GM18499 (cell line): ENCODE measurements around the gene PIEZO1.

Experiments
- ATAC-seq: cut with Tn5 transposase; IDR thresholded peaks from one replicate; pipeline ENCODE4 v1.9.1; 2021; ENCODE audit warnings: moderate number of reproducible peaks; ENCODE audit not compliant: insufficient read depth, unreplicated experiment

The PIEZO1 gene

GRCh38 chr16:88769617-88770460 is 15.2 kb downstream of the PIEZO1 start:
- no peak for ATAC-seq

- ATAC-seq: no peak
Measured at GRCh38 chr16:88768071-88768783, 16.8 kb downstream of the PIEZO1 start.

GRCh38 chr16:88767546-88768070 is 17.4 kb downstream of the PIEZO1 start:
- ATAC-seq: no peak

DNA sequence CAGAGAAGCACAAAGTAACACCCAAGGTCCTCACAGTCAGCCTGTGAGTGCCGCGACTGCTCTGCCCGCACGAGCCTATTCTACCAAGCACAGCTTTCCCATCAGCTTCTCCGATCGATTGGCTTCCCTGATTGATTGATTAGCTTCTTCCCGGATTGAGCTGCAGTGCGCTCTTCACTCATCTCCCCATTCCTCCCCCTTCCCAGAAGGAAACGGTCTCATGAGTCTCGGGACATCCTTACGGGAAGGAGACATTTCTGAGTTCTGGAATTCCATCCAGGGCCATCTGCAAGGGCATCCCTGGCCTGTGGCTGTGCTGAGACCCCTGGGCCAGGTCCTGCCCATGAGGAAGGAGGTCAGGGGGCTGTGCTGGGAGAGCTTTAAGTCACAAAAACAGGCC is 18.0 kb downstream of the PIEZO1 start:
- ATAC-seq: no peak

DNA sequence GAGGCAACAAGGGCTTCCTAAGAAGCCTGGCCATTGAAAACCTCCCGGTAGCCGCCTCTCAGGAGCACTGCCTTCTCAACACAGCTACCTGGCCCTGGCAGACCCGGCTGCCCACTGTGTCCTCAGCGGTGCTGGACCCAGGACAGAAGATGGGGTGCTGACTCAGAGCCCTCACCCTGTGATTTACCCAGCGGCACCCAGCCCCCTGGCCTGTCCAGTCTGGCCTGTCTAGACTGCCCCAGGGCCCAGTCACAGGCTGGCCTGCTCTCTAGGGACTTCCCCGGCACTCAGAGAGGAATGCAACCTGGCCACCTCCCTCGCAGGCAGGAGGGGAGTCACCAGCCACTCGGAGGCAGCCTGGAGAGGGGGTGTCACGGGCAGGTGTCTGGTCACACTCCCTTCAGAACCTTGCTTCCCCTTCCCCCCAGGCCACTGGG is 20.1 kb downstream of the PIEZO1 start:
- ATAC-seq: no peak

- no peak for ATAC-seq
Measured at GRCh38 chr16:88764080-88764479, 20.9 kb downstream of the PIEZO1 start.

- no peak for ATAC-seq
Measured at GRCh38 chr16:88763502-88764053, 21.4 kb downstream of the PIEZO1 start.

GRCh38 chr16:88762941-88763340 is 22.1 kb downstream of the PIEZO1 start:
- no peak for ATAC-seq

- no peak for ATAC-seq
Measured at GRCh38 chr16:88762258-88762870, 22.7 kb downstream of the PIEZO1 start.

DNA sequence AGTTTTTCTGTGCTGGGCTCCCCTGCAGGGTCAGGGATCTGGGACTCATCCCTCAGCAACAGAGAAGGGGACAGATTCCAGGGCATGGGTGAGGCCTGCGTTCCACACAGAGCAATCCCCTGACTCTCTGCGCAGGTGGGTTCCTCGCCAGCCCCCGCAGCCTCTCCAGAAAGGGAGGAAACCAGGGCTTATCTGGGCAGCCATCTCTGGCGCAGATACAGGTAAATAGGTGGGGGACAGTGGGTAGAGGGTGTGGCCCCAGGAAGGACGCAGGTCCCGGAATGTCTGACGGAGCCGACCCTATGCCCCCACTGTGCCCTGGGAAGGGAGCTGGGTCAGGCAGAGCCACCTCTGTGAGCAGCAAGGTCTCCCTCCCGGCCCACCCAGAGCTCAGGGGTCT is 23.2 kb downstream of the PIEZO1 start:
- no peak for ATAC-seq

DNA sequence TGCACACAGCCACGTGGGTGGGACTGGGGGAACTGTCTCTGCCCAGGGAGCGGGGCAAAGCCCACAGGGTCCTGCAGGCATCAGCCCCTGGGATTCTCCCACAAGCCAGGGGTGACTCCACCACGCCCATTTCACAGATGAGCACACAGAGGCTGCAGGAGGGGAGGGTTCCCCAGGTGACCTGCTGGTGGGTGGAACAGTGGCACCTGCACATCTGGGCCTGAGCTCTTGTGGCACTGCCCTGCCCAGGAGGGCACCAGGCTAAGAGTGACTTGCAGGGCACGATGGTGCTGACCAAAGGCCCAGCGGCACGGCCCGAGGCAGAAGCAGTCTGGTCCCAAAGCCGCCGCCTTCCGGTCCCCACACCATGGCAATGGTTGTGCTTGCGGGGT is 23.9 kb downstream of the PIEZO1 start:
- ATAC-seq: no peak

DNA sequence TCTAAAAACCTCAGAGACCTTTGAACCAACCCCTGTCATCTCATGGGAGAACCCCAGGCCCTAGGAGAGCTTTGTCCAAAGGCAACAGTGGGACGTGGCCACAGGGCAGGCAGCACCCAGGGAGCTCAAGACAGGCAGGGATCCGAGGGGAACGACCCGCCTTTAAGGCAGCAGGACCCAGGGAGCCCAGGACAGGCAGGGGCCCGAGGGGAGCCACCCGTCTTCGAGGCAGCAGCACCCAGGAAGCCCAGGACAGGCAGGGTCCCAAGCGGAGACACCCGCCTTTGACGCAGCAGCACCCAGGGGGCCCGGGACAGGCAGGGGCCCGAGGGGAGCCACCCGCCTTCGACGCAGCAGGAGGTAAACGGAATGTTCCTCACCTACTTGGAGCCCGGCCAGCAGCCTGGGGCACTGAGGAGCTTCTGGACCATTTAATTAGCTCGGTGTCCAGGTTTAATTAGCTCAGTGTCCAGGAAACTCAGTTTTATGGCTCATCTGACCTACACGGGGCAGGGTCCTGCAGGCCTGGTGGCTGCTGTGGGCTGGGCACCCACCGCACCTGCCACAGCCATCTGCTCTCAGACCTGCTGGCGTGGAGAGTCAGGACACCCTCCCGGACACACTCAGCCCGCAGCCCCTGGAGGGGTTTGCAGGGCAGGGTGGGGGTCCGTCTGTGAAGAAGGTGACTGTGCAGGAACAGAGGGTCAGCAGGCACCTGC is 24.4 kb downstream of the PIEZO1 start:
- no peak for ATAC-seq

DNA sequence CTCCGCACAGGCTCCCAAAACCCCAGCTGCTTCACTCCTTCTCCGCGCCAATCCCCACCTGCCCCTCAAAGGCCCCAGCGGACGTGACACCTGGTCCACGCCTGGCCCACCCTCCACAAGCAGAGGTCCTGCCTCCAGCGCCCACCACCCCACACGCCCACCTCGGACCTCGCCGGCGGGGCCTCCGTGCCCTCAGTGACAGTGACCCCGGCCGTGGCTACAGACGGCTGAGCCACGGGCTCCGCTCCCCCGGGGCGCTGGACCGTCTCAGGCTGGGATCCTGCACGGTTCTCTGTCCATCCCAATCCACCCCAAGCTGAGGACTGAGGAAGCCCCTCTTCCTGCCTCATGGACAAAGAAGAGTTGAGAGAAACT is 25.1 kb downstream of the PIEZO1 start:
- ATAC-seq: no peak

DNA sequence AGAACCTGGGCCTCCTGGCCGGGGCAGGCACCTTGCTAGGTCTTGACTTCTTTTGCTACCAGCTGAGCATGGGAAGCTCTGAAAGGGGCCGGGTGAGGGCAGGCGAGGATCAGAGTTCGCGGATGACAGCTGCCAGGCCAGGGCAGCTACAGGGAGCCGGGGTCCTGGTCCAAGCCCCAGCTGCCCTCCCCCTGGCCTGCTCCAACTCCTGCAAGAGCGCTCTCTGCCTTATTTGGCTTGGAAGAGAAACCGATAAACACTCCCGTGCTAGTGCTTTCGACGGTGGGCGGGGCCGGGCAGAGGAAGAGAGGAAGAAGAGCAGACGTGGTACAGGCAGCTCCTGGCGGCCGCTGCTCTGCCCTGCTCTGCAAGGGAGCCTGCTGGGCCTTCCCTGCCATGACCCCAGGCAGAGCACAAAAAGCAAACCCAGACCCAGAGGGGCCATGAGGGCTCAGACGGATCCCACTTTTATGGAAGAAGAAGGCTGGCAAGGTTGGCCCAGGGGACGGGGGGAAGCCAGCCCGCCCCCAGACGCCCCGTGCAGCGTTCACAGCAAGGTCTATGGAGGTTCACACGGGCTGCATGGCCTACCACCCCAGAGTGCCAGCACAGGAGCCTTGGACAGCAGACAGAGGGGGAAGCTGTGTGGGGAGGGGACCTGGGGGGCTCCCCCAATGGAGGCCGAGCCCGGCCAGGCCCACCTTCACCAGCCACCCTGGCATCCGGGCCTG is 25.6 kb downstream of the PIEZO1 start:
- ATAC-seq: no peak

GRCh38 chr16:88758944-88759244 is 26.1 kb downstream of the PIEZO1 start:
- no peak for ATAC-seq

GRCh38 chr16:88758227-88758943 is 26.6 kb downstream of the PIEZO1 start:
- ATAC-seq: no peak

- ATAC-seq: no peak
Measured at GRCh38 chr16:88755745-88756443, 29.1 kb downstream of the PIEZO1 start.

DNA sequence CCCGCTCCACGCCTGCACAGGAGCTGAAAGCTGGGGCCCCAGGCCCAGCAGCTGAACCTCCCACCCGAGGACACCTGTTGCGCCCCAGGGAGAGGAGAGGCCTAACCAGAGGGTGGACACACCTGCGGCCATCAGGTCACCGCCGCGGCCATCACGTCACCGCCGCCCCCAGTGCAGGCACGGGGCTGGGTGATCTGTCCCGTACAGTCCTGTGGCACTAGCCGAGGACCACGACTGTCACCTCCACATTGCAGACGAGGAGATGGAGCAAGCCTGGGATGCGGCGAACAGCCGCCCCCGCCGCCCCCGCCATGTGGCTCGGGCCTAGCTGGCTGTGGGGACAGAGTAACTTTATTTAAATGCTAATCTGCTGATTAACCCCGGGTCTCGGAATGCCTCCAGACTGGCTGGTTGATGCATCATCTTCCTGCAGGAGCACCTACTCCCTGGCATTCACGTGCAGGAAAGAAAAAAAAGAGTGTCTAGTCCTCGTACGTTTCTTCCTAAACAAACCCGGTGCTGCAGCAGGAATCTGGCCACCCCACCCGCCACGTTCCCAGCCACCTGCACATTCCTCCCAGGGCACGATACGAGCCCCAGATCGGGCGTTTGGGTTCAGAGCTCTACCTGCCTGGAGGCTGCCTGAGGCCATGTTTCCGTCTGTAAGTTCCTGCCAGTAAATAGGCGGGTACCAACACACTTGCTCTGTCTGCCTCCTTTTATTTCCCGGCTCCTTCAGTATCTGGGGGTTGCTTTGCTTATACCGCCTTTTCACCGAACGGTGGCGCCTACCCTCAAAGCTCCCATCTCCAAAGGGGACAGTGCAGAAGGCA is 29.9 kb downstream of the PIEZO1 start:
- ATAC-seq: no peak
